ENCODE measurements around the gene ENGASE.
A peak's percentile ranks its signal among the peaks of the same experiment; 100 is the strongest.

The ENGASE gene

GRCh38 chr17:79041041-79041570 is 33.5 kb upstream of the ENGASE start:
- TF ChIP-seq CTCF (IDR thresholded peaks at IDR 0.05; ENCODE audit: low read depth, low read length) = no peak
- no peak overlapping the region for H3K4me3 ChIP-seq (ENCODE audit: low read depth, low read length)

DNA sequence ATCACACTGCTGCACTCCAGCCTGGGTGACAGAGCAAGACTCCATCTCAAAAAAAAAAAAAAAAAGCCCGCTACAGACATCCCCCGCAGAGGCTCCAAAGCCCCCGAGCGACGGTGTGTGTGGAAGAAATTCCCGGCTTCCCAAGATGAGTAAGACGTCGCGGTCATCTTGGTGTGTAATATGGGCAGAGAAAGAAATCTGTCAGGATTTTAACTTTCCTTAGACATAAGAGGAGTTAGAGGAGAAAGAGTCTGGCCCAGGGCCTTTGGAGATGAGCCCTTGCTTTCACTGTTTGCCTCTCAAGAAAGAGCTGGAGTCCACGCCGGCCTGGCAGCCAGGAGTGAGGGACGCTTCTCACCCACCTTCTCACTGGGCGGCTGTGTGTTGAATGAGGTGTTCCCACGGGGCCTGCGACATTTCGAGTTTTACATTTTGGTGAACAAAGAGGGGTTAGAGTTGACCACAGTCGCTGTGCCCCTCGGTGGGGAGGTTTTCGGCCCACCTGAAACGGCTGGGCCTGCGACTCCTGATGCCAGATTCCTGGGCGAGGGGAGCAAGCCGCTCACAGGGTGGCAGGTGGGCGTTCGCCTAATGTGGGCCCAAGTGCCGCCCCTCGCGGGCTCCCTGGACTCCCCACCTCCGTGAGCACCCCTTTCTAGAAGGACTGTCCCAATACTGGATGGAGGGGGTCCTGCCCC is 32.8 kb upstream of the ENGASE start:
- H3K4me3 ChIP-seq (ENCODE audit: low read depth, low read length) = no peak overlapping the region
- TF ChIP-seq CTCF (IDR thresholded peaks at IDR 0.05; ENCODE audit: low read depth, low read length) = no peak

- H3K4me3 ChIP-seq (ENCODE audit: low read depth, low read length) = no peak overlapping the region
- TF ChIP-seq CTCF (IDR thresholded peaks at IDR 0.05; ENCODE audit: low read depth, low read length) = peak; percentile 96
These were observed 32.0 kb upstream of the ENGASE start for GRCh38 chr17:79042421-79043190.

DNA sequence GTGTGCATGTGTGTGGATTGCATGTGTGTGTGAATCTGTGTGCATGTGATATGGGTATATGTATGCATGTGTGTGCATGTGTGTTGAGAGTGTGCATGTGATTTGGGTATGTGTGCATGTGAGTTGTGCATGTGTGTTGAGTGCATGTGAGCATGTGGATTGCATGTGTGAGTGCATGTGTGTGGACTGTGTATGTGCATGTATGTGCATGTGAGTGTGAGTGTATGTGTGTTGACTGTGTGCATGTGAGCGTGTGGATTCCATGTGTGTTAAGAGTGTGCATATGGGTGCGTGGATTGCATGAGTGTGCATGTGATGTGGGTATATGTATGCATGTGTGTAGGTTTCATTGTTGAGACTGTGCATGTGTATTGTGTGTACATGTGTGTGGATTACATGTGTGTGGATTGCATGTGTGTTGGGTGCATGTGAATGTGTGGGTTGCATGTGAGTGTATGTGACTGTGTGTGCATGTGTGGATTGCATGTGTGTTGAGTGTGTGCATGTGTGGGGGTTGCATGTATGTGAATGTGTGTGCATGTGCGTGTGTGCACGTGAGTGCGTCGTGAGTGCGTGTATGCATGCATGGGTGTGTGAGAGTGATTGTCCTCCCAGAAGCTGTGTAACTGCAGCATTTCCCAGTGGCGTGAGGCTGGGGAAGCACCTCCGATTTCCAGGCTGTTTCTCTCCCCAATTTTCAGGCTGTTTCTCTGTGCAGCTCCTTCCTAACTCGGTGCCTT is 31.3 kb upstream of the ENGASE start:
- H3K4me3 ChIP-seq (ENCODE audit: low read depth, low read length) = no peak overlapping the region
- no peak for TF ChIP-seq CTCF (IDR thresholded peaks at IDR 0.05; ENCODE audit: low read depth, low read length)

DNA sequence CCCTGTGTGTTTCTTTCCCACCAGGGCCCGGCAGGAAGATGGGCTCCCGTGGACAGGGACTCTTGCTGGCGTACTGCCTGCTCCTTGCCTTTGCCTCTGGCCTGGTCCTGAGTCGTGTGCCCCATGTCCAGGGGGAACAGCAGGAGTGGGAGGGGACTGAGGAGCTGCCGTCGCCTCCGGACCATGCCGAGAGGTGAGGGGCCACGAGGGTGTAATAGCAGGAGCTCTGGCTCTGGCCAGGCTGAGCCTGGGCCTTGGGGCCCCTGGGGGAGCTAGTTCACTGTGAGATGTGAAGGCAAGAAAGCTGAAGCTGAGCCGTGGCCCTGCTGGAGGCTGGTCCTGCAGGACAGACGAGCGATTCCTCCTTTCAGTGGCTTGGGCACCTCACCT is 30.7 kb upstream of the ENGASE start:
- 0 out of 2 replicates have a peak, but pooled peaks have one; percentile 2 for TF ChIP-seq CTCF (IDR thresholded peaks at IDR 0.05; ENCODE audit: low read depth, low read length)
- H3K4me3 ChIP-seq (ENCODE audit: low read depth, low read length) = no peak overlapping the region

- TF ChIP-seq CTCF (IDR thresholded peaks at IDR 0.05; ENCODE audit: low read depth, low read length) = no peak
- H3K4me3 ChIP-seq (ENCODE audit: low read depth, low read length) = no peak overlapping the region
These were observed 30.2 kb upstream of the ENGASE start for GRCh38 chr17:79044462-79044861.
